HepG2 (cell line): ENCODE measurements around the gene SPDYE6. TPM values are rescaled to one million over a fixed set of nuclear protein-coding genes. Genes with fewer than 3 reads are reported as not detected.
"Not testable (repeated sequence)": the region's sequence is repeated elsewhere in the genome, so short reads cannot be mapped to it uniquely, and the experiment has no call there.

Source experiments
- ATAC-seq: fragments of 200-7000 bp; cut with Tn5 transposase; 3 replicates; pipeline ENCODE4 v1.9.1; 2020; ENCODE audit warnings: mild to moderate bottlenecking, moderate library complexity
- BruUV-seq: library from RNA; stranded (reverse); fragments of 400-500 nt; replicated peaks from 2 replicates; lab custom pipeline; 2021; lab: Mats Ljungman, UMichigan
- CTCF ChIA-PET: fragments of 300-600 bp; formaldehyde crosslinking; extraction: SDS; loops from one replicate; lab custom pipeline; 2021; ENCODE audit warnings: low total read pairs, inconsistent platforms, low intra/inter-chr PET ratio; lab: Yijun Ruan, JAX
- POLR2A ChIA-PET: fragments of 350-600 bp; sonication (Branson Sonifier 250); formaldehyde crosslinking; loops from one replicate; lab custom pipeline; 2020; ENCODE audit warnings: antibody characterized with exemption, inconsistent platforms; lab: Yijun Ruan, JAX
- DNase-seq: peaks from one replicate; pipeline ENCODE4 v3.0.0-alpha.2; 2015; ENCODE audit warnings: low spot score
- FAIRE-seq: peaks from 3 replicates; lab custom pipeline; 2011; peaks lifted over from hg19 to GRCh38; lab: Jason Lieb, UNC
- H2AFZ ChIP-seq: one replicate; pipeline ENCODE4 v1.6.1; 2011; ENCODE audit warnings: low read length, inconsistent platforms
- H3K27ac ChIP-seq: fragments of 300-600 bp; 3 replicates; pipeline ENCODE4 v1.8.0; 2011; ENCODE audit warnings: mixed run types, mild to moderate bottlenecking, mixed read lengths, low read length, inconsistent platforms; ENCODE audit not compliant: insufficient read depth; ENCODE audit errors: extremely low read length
- H3K27me3 ChIP-seq, 2 experiments: fragments of 200-600 bp in 1 of 2; 2 replicates in 1 of 2; 3 replicates in 1 of 2; pipeline versions ENCODE4 v1.6.0 to v1.8.0; 2011; ENCODE audit warnings: low read length in 2 of 2, mild to moderate bottlenecking in 2 of 2, moderate library complexity in 2 of 2, inconsistent platforms in 1 of 2; ENCODE audit not compliant: insufficient read depth in 2 of 2, control insufficient read depth in 1 of 2
- H3K36me3 ChIP-seq, 2 experiments: fragments of 200-600 bp in 1 of 2; replicated peaks in 1 of 2; 2 replicates in 1 of 2; 3 replicates in 1 of 2; pipeline versions ENCODE4 v1.5.1 to v1.8.0; 2011; ENCODE audit warnings: low read length in 2 of 2, inconsistent platforms in 1 of 2; ENCODE audit not compliant: insufficient read depth in 2 of 2, control insufficient read depth in 1 of 2
- H3K4me1 ChIP-seq: 2 replicates; pipeline ENCODE4 v1.5.1; 2012; ENCODE audit warnings: low read length, inconsistent platforms; ENCODE audit not compliant: insufficient read depth
- H3K4me2 ChIP-seq: 2 replicates; pipeline ENCODE4 v1.6.0; 2011; ENCODE audit warnings: low read depth, low read length, inconsistent platforms
- H3K4me3 ChIP-seq, 3 experiments: fragments of 200-600 bp in 1 of 3; sonication (generic), shearing (Covaris generic) in 1 of 3; replicated peaks in 1 of 3; 2 replicates each; pipeline ENCODE4 v1.5.1; 2011 to 2016; ENCODE audit warnings: low read length in 3 of 3, inconsistent platforms in 2 of 3, low read depth in 2 of 3, mild to moderate bottlenecking in 2 of 3, control low read depth in 1 of 3, mixed read lengths in 1 of 3; ENCODE audit not compliant: insufficient read depth in 1 of 3
- H3K79me2 ChIP-seq: one replicate; pipeline ENCODE4 v1.6.1; 2011; ENCODE audit warnings: low read length, inconsistent platforms; ENCODE audit not compliant: insufficient read depth
- H3K9ac ChIP-seq: 2 replicates; pipeline ENCODE4 v1.6.0; 2011; ENCODE audit warnings: mild to moderate bottlenecking, low read depth, low read length, inconsistent platforms; ENCODE audit not compliant: insufficient read depth
- H3K9me3 ChIP-seq: 2 replicates; pipeline ENCODE4 v1.5.1; 2012; ENCODE audit warnings: mild to moderate bottlenecking, low read length
- H4K20me1 ChIP-seq: 2 replicates; pipeline ENCODE4 v1.6.0; 2011; ENCODE audit warnings: inconsistent platforms, mild to moderate bottlenecking, low read length, moderate library complexity; ENCODE audit not compliant: insufficient read depth
- CCDC6 ChIP-seq: sonication (generic); formaldehyde crosslinking; IDR thresholded peaks from 2 replicates; pipeline ENCODE4 v1.8.1; 2022; ENCODE audit warnings: mild to moderate bottlenecking, missing genetic modification reagents, moderate library complexity
- ZNF263 ChIP-seq: sonication (generic); formaldehyde crosslinking; IDR thresholded peaks from 2 replicates; pipeline ENCODE4 v1.4.0; 2020; ENCODE audit warnings: missing genetic modification reagents
- ZNF687 ChIP-seq: sonication (generic); formaldehyde crosslinking; IDR thresholded peaks from 2 replicates; pipeline ENCODE4 v1.5.1; 2020; ENCODE audit warnings: mild to moderate bottlenecking, missing genetic modification reagents, moderate library complexity
- WGBS: methylation state at CpG from one replicate; pipeline ENCODE4 v1.1.6; 2017; ENCODE audit warnings: low lambda C conversion rate; 5-methylcytosine and 5-hydroxymethylcytosine counted together
- in situ Hi-C: cut with HindIII; loops from 2 replicates; pipeline ENCODE4 v1.10.0; 2017; ENCODE audit warnings: low pct_unique_long_range_greater_than_20kb; ENCODE audit not compliant: extremely low pct_ligation_motif_present
- intact Hi-C: fragments of 100-400 bp; cut with micrococcal nuclease; formaldehyde crosslinking; loops from one replicate; pipeline ENCODE4 v1.10.0; 2022; ENCODE audit not compliant: unreplicated experiment
- polyA plus RNA-seq, 8 experiments: library from polyadenylated mRNA; depleted of rRNA in 3 of 8; stranded (reverse) in 7 of 8; unstranded in 1 of 8; fragments of >200 nt; fragmentation: Illumina TruSeq in 4 of 8; extraction: Trizol in 4 of 8; gene quantifications; 2 replicates each; pipeline versions ENCODE4 v1.2.1 to v1.2.3, GENCODE V29; 2011 to 2016; ENCODE audit warnings: low read depth in 4 of 8, missing spikeins in 1 of 8, mixed read lengths in 1 of 8; ENCODE audit not compliant: insufficient read depth in 1 of 8
- total RNA-seq, 5 experiments: library from RNA; depleted of rRNA; stranded (reverse); fragments of >200 nt; fragmentation: Illumina TruSeq; extraction: Trizol; gene quantifications; 2 replicates each; pipeline ENCODE4 v1.2.3, GENCODE V29; 2016; ENCODE audit warnings: low read depth in 1 of 5

The SPDYE6 gene
- total and polyA plus RNA-seq, 2 of the 13 experiments (the other 11 are each of a cell fraction or from before 2014, with no cell fraction given) = 0.07 TPM; not detected in 1

GRCh38 chr7:102364394-102364886 is 8.2 kb upstream of the SPDYE6 start:
- FAIRE-seq, H3K27me3 ChIP-seq, H2AFZ ChIP-seq, CTCF ChIA-PET, H4K20me1 ChIP-seq, H3K4me1 ChIP-seq, H3K9me3 ChIP-seq, in situ Hi-C loops, DNase-seq, intact Hi-C loops, H3K36me3 ChIP-seq, ATAC-seq: not testable (repeated sequence)
- TF ChIP-seq CCDC6 (0 out of 2 replicates have a peak, but pooled peaks have one; percentile 12), ZNF263 (CRISPR knock-in tag) (peak; percentile 59), ZNF687 (CRISPR knock-in tag) (peak; percentile 6; the same call in 1 of the 2 replicates)
- Histone ChIP-seq H3K4me3 (peak overlapping the region; percentile 53 to 73 (median 73); a peak in 5 of 6 replicates), H3K27ac (peak overlapping the region; percentile 82), H3K9ac (peak overlapping the region; percentile 84), H3K79me2 (peaks cover 12% of the 10 kb centered on the region), H3K4me2 (peak overlapping the region; percentile 32)
- WGBS = 0% methylated on average over 8 of the region's 20 CpGs
- POLR2A ChIA-PET = interaction anchor here (1.3 kb wide), 1 partner anchor 31 kb away, joined by 6 read pairs; the partner anchor contains the start of gene PRKRIP1
- TSS peak; percentile 50 for BruUV-seq
